SJCRH30 (cell line): ENCODE data around the gene ZNF444. TPM values are rescaled to one million over a fixed set of nuclear protein-coding genes. Genes with fewer than 3 reads are reported as not detected.
"Not testable (repeated sequence)": the region's sequence is repeated elsewhere in the genome, so short reads cannot be mapped to it uniquely, and the experiment has no call there.

Source experiments
- DNase-seq, 2 experiments: peaks; one replicate each; pipeline ENCODE4 v3.0.0-alpha.2; 2015 to 2020
- H3K27ac ChIP-seq: fragments of 250-450 bp; sonication (Bioruptor Pico); 2 replicates; pipeline ENCODE4 v1.5.1; 2020; ENCODE audit warnings: mild to moderate bottlenecking, moderate library complexity
- H3K27me3 ChIP-seq: fragments of 250-450 bp; sonication (Bioruptor Pico); 2 replicates; pipeline ENCODE4 v1.5.1; 2020; ENCODE audit warnings: mild to moderate bottlenecking, moderate library complexity
- H3K36me3 ChIP-seq: fragments of 250-450 bp; sonication (Bioruptor Pico); 2 replicates; pipeline ENCODE4 v1.5.1; 2020; ENCODE audit warnings: mild to moderate bottlenecking, moderate library complexity
- H3K4me1 ChIP-seq: fragments of 250-450 bp; sonication (Bioruptor Pico); 2 replicates; pipeline ENCODE4 v1.5.1; 2020; ENCODE audit warnings: mild to moderate bottlenecking, moderate library complexity
- H3K4me3 ChIP-seq: fragments of 250-450 bp; sonication (Bioruptor Pico); 2 replicates; pipeline ENCODE4 v1.5.1; 2020; ENCODE audit warnings: mild to moderate bottlenecking, moderate library complexity
- H3K9me3 ChIP-seq: fragments of 250-450 bp; sonication (Bioruptor Pico); replicated peaks from 2 replicates; pipeline ENCODE4 v1.5.1; 2020; ENCODE audit warnings: mild to moderate bottlenecking, moderate library complexity
- total RNA-seq: library from RNA; depleted of rRNA; stranded (reverse); fragments of >200 nt; shearing (Covaris generic); gene quantifications from 2 replicates; pipeline ENCODE4 v1.2.3, GENCODE V29; 2014; rRNA removed

The ZNF444 gene
- total RNA-seq, 1 experiment from 2014 or later = 18.7 TPM

DNA sequence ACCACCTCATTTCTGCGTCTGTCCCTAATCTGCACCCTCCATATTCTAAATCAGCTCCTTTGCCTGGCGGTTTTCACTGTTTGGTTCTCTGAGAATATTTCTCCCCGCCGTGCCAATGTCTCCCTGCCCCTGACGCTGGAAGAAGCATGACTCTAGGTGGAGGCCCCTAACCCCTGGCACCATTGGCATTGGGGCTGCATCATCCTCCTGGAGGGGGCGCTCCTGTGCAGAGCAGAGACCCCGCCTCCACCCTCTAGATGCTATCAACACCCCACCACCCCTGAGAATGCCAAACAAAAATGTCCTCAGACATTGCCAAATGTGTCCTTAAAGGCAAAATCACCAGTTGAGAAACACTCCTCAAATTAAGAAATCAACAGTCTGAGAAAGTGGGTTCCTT is 50.0 kb downstream of the ZNF444 start:
- no peaks in the 10 kb centered on the region for H3K4me1 ChIP-seq
- H3K27ac ChIP-seq = no peak overlapping the region
- DNase-seq = no peak
- H3K36me3 ChIP-seq = no peaks in the 10 kb centered on the region
- H3K27me3 ChIP-seq = no peaks in the 10 kb centered on the region
- H3K4me3 ChIP-seq = no peak overlapping the region
- no peaks in the 10 kb centered on the region for H3K9me3 ChIP-seq

DNA sequence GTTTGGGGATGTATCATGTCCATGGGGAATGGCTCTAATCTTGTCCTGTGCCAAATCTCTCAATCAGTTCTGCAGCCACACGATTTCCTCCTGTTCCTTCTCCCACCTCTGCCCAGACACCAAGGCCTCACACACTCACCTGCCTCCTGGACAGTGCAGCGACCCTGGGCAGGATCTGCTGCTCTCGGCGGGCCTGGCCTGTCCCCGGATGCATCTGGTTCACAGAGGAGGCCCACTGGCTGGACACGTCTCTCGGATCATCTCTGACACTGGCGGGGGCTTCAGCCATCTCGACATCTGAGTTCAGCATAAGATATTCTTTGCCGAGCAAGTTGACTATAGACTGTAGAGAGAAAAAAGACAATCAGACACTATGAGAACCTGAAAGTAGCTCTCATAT is 50.6 kb downstream of the ZNF444 start:
- no peak for DNase-seq
- no peaks in the 10 kb centered on the region for H3K27me3 ChIP-seq
- no peaks in the 10 kb centered on the region for H3K9me3 ChIP-seq
- H3K4me1 ChIP-seq = no peaks in the 10 kb centered on the region
- no peak overlapping the region for H3K27ac ChIP-seq
- no peak overlapping the region for H3K4me3 ChIP-seq
- H3K36me3 ChIP-seq = no peaks in the 10 kb centered on the region

DNA sequence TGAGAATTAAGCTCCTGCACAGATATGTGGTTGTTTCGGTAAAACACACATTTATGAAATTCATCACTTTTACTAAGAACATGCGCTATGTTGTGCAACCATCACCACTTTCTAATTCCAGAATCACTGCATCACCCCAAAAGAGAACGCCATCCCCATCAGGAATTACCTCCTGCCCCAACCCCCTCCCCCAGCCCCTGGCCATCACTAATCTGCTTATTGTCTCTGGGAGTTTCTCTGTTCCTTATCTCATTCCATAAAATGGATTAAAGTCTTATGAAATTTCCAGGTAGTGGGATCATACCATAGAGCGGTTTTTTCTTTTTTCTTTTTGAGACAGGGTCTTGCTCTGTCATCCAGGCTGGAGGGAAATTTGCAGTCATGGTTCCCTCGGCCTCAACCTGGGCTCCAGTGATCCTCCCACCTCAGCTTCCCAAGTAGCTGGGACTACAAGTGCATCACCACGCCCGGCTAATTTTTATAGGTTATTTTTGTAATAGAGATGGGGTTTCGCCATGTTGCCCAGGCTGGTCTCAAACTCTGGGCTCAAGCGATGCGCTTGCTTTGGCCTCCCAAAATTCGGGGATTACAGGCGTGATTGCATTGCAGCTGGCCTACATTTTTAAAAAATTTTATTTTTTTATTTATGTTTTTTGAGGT is 53.0 kb downstream of the ZNF444 start:
- DNase-seq = no peak
- no peaks in the 10 kb centered on the region for H3K27me3 ChIP-seq
- H3K27ac ChIP-seq = no peak overlapping the region
- no peaks in the 10 kb centered on the region for H3K36me3 ChIP-seq
- no peak overlapping the region for H3K4me3 ChIP-seq
- H3K9me3 ChIP-seq = no peaks in the 10 kb centered on the region
- H3K4me1 ChIP-seq = no peaks in the 10 kb centered on the region

DNA sequence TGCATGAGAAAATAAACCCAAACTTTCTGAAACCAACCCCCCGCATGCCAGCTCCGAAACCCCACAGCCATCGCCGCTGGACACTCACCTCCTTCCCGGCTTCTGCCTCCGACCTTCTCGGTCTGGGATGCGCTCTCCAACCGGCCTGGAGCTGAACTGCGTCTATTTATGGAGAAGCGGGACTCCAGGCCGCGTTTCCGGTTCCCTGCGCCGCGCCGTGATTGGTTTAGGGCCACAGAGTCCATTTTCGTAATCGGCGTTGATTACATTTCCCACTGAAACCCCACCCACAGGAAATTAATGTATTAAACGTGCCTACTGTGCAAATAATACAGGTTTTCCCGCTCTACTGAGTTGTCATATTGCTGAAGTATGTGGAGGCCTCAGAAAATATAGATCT is 56.6 kb downstream of the ZNF444 start, which contains the start of gene ZSCAN5B:
Gene ZSCAN5B, minus strand, starts transcription at position 138 of the 400 bp plus-strand sequence. CDS start 4,731 bp downstream, outside the sequence.
- not testable (repeated sequence) for H3K4me3 ChIP-seq, H3K36me3 ChIP-seq, H3K27me3 ChIP-seq, DNase-seq, H3K9me3 ChIP-seq, H3K27ac ChIP-seq, H3K4me1 ChIP-seq

DNA sequence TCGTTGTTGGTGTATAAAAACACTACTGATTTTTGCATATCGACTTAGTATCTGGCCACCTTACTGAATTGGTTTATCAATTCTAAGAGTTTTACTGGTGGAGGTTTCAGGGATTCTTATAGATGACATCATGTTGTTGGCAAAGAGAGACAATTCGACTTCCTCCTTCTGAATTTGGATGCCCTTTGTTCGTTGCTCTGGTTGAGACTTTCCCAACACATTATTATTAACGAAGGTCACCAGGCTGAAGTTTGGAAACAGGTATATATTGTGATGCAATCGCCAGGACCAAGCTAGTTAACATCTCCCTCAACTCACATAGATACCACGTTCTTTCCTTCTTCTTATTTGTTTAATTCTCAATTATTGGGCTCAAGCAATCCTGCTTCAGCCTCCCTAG is 58.6 kb downstream of the ZNF444 start:
- DNase-seq = no peak
- H3K4me1 ChIP-seq = no peaks in the 10 kb centered on the region
- H3K27me3 ChIP-seq = no peaks in the 10 kb centered on the region
- H3K27ac ChIP-seq = no peak overlapping the region
- no peak overlapping the region for H3K4me3 ChIP-seq
- no peaks in the 10 kb centered on the region for H3K36me3 ChIP-seq
- H3K9me3 ChIP-seq = no peaks in the 10 kb centered on the region

DNA sequence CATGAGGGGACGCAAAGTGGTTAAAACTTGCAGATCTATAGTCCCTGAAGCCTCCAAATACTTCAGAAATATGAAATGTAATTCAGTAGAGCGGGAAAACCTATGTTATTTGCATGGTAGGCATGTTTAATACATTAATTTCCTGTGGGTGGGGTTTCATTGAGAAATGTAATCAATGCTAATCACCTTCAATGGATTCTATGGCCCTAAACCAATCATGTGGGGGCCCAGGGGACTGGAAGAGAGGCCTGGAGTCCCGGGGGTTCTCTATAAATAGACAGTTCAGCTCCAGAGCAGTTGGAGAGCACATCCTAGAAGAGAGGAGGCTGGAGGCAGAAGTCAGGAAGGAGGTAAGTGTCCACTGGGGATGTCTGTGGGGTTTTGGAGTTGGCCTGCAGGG is 60.9 kb downstream of the ZNF444 start, which contains the start of gene ZSCAN5C:
Gene ZSCAN5C, plus strand, starts transcription at position 301 of the 400 bp plus-strand sequence. CDS start 3,641 bp downstream, outside the sequence.
- H3K27me3 ChIP-seq = no peaks in the 10 kb centered on the region

DNA sequence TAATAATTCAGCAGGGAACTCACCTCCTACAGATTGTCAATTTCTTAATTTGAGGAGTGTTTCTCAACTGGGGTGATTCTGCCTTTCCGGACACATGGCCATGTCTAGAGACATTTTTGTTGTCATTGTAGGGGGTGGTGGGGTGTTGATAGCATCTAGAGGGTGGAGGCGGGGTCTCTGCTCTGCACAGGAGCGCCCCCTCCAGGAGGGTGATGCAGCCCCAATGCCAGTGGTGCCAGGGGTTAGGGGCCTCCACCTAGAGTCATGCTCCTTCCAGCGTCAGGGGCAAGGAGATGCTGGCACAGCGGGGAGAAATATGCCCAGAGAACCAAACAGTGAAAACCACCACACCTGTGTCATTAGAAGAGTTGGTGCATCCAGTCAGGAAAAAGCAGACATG is 66.5 kb downstream of the ZNF444 start:
- H3K36me3 ChIP-seq, H3K27me3 ChIP-seq, H3K27ac ChIP-seq, H3K4me3 ChIP-seq, H3K4me1 ChIP-seq, H3K9me3 ChIP-seq, DNase-seq: not testable (repeated sequence)

More for the DNA sequence above, 60.9 kb downstream of the ZNF444 start, which contains the start of gene ZSCAN5C:
- Histone ChIP-seq H3K36me3 (no peaks in the 10 kb centered on the region), H3K4me1 (no peaks in the 10 kb centered on the region), H3K27ac (no peak within 1 kb of the TSS), H3K4me3 (no peak within 1 kb of the TSS), H3K9me3 (no peaks in the 10 kb centered on the region)
- DNase-seq = no peak

DNA sequence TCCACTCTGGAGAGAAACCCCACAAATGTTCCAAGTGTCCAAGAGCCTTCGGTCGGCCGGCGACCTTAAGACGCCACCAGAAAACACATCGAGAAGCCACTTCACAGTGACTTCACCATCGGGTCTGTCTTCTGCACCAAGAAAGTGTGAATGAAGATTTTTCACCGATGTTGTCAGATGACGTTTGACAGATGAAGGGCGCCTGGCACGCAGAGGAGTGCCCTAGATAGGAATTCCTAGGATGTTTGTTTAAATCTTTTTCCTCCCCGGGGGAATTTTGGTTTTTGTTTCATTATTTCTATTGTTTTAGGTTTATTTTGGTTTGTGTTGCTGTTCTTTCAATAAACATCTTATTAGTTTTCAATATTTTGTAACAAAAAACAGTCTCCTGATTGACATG is 68.0 kb downstream of the ZNF444 start:
- H3K27me3 ChIP-seq = no peaks in the 10 kb centered on the region
- no peaks in the 10 kb centered on the region for H3K4me1 ChIP-seq
- no peak overlapping the region for H3K4me3 ChIP-seq
- H3K27ac ChIP-seq = no peak overlapping the region
- H3K9me3 ChIP-seq = no peaks in the 10 kb centered on the region
- H3K36me3 ChIP-seq = no peaks in the 10 kb centered on the region
- no peak for DNase-seq

DNA sequence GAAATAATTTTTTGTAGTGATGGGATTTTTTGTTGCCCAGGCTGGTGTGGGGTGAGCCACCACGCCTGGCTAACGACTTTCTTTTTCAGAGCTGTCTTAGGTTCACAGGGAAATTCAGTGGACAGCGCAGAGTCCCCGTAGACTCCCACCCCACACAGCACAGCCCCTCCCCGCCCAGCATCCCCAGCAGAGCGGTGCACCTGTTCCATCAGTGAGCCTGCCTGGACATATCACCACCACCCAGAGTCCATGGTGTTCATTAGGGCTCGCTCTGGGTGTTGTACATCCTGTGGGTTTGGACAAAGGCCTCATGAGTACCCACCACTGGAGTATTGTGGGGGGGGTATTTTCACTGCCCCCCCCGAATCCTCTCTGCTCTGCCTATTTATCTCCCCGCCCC is 68.9 kb downstream of the ZNF444 start:
- H3K27me3 ChIP-seq, H3K9me3 ChIP-seq, H3K27ac ChIP-seq, H3K4me1 ChIP-seq, H3K4me3 ChIP-seq, DNase-seq, H3K36me3 ChIP-seq: not testable (repeated sequence)

Other genes with a start within 250 kb of the ZNF444 start
- gene NLRP13, start 209.0 kb upstream of the ZNF444 start, total RNA-seq = not detected in 2 replicates
- 0.08 TPM in 1 of 2 replicates, not detected in the other for gene NLRP8, start 193.5 kb upstream of the ZNF444 start, total RNA-seq
- not detected in 2 replicates for gene NLRP5, start 154.5 kb upstream of the ZNF444 start, total RNA-seq
- gene ZNF787, start 20.0 kb upstream of the ZNF444 start, total RNA-seq = 24.7 and 24.8 TPM in 2 replicates
- not detected in 2 replicates for gene GALP, start 34.7 kb downstream of the ZNF444 start, total RNA-seq
- 0.10 TPM in 1 of 2 replicates, not detected in the other for gene ZSCAN5B, start 56.5 kb downstream of the ZNF444 start, total RNA-seq
- gene ZSCAN5C, start 61.0 kb downstream of the ZNF444 start, total RNA-seq = not detected in 2 replicates
- not detected in 2 replicates for gene EDDM13, start 131.5 kb downstream of the ZNF444 start, total RNA-seq
- gene ZSCAN5A, start 173.6 kb downstream of the ZNF444 start, total RNA-seq = 7.8 and 9.4 TPM in 2 replicates